Fibroblast of the aortic adventitia (primary cell): ENCODE measurements around the gene RNASEH2A. TPM values are rescaled to one million over a fixed set of nuclear protein-coding genes. Genes with fewer than 3 reads are reported as not detected.
A peak's percentile ranks its signal among the peaks of the same experiment; 100 is the strongest.

ENCODE experiments used
- DNase-seq: peaks from one replicate; pipeline ENCODE4 v3.0.0-alpha.2; 2010; ENCODE audit warnings: low read depth
- H3K4me3 ChIP-seq: 2 replicates; pipeline ENCODE4 v1.5.1; 2011; ENCODE audit warnings: low read depth, mild to moderate bottlenecking, control low read depth, low read length, moderate library complexity
- CTCF ChIP-seq: IDR thresholded peaks from 2 replicates; pipeline ENCODE4 v1.5.1; 2011; ENCODE audit warnings: mild to moderate bottlenecking, low read length, control low read depth, inconsistent platforms; ENCODE audit not compliant: insufficient read depth
- total RNA-seq: library from RNA; depleted of rRNA; stranded (reverse); fragments of >200 nt; gene quantifications from 2 replicates; pipeline ENCODE4 v1.2.3, GENCODE V29; 2012; ENCODE audit warnings: low replicate concordance

RNASEH2A gene
- total RNA-seq, 1 donor = 37.4 TPM

GRCh38 chr19:12777217-12778016 lies 29.0 kb upstream of the RNASEH2A start:
- H3K4me3 ChIP-seq = peak overlapping the region; percentile 77
- TF ChIP-seq CTCF = peak; percentile 96
- peak; percentile 80 for DNase-seq

- no peak for TF ChIP-seq CTCF
- peak overlapping the region; percentile 77 for H3K4me3 ChIP-seq
- DNase-seq = peak; percentile 85
Observed at GRCh38 chr19:12778017-12778904, 28.1 kb upstream of the RNASEH2A start.

GRCh38 chr19:12778905-12779161 lies 27.6 kb upstream of the RNASEH2A start:
- TF ChIP-seq CTCF = no peak
- no peak for DNase-seq
- H3K4me3 ChIP-seq = peak overlapping the region; percentile 77

- TF ChIP-seq CTCF = no peak
- peak; percentile 95 for DNase-seq
- peak overlapping the region; percentile 77 for H3K4me3 ChIP-seq
Observed at GRCh38 chr19:12779162-12779993, 27.0 kb upstream of the RNASEH2A start.

- TF ChIP-seq CTCF = no peak
- no peak for DNase-seq
- H3K4me3 ChIP-seq = peak overlapping the region; percentile 55
Observed at GRCh38 chr19:12782174-12782423, 24.3 kb upstream of the RNASEH2A start.

- peak; percentile 91 for DNase-seq
- TF ChIP-seq CTCF = no peak
- peak overlapping the region; percentile 60 for H3K4me3 ChIP-seq
Observed at GRCh38 chr19:12782424-12783290, 23.7 kb upstream of the RNASEH2A start.
